Kidney (tissue), 14 donors: ENCODE data around the gene CORO2B. TPM values are rescaled to one million over a fixed set of nuclear protein-coding genes. Genes with fewer than 3 reads are reported as not detected.

Experiments used
- DNase-seq, 5 donors: peaks; one replicate each; pipeline ENCODE4 v3.0.0-alpha.2; 2013 to 2020
- FAIRE-seq: peaks from 2 replicates; lab custom pipeline; 2012; peaks lifted over from hg19 to GRCh38; lab: Jason Lieb, UNC
- H3K27ac ChIP-seq, 2 donors: one replicate each; pipeline ENCODE4 v1.7.0; 2013; ENCODE audit warnings: low read depth in 2 of 2, low read length in 2 of 2, inconsistent platforms in 1 of 2
- H3K27me3 ChIP-seq: one replicate; pipeline ENCODE4 v1.7.1; 2013; ENCODE audit warnings: low read length, inconsistent platforms; ENCODE audit not compliant: control insufficient read depth, insufficient read depth
- H3K36me3 ChIP-seq, 3 donors: one replicate each; pipeline versions ENCODE4 v1.7.0 to v1.7.1; 2013; ENCODE audit warnings: low read length in 3 of 3, control low read depth in 1 of 3, inconsistent platforms in 1 of 3; ENCODE audit not compliant: insufficient read depth in 3 of 3, control insufficient read depth in 2 of 3
- H3K4me1 ChIP-seq, 3 donors: one replicate each; pipeline versions ENCODE4 v1.7.0 to v1.7.1; 2013; ENCODE audit warnings: low read length in 3 of 3, inconsistent platforms in 1 of 3, low read depth in 1 of 3; ENCODE audit not compliant: control insufficient read depth in 2 of 3, insufficient read depth in 2 of 3
- H3K4me3 ChIP-seq, 3 donors: one replicate each; pipeline versions ENCODE4 v1.7.0 to v1.8.1; 2013; ENCODE audit warnings: low read length in 3 of 3, control low read depth in 1 of 3, inconsistent platforms in 1 of 3
- H3K9ac ChIP-seq, 3 donors: one replicate each; pipeline versions ENCODE4 v1.7.0 to v1.7.1; 2013; ENCODE audit warnings: low read length in 3 of 3, control low read depth in 1 of 3, inconsistent platforms in 1 of 3
- H3K9me3 ChIP-seq, 3 donors: one replicate each; pipeline versions ENCODE4 v1.7.0 to v1.7.1; 2013; ENCODE audit warnings: low read length in 3 of 3, control low read depth in 1 of 3, inconsistent platforms in 1 of 3; ENCODE audit not compliant: control insufficient read depth in 2 of 3, insufficient read depth in 1 of 3
- intact Hi-C: fragments of 100-400 bp; cut with DNase I; formaldehyde crosslinking; loops from one replicate; pipeline ENCODE4 v1.11.1; 2022
- polyA plus RNA-seq: library from polyadenylated mRNA; stranded (reverse); fragments of 350-450 nt; fragmentation: Illumina TruSeq; extraction: RNeasy Lipid Tissue Mini Kit (QIAGEN cat#74804); gene quantifications from one replicate; pipeline ENCODE4 v1.2.3, GENCODE V29; 2014; ENCODE audit warnings: low read depth, low replicate concordance; ENCODE audit not compliant: insufficient read depth
- total RNA-seq: library from RNA; stranded (reverse); fragmentation: NEBNext Ultra II Directional; extraction: Animal tissue kit (Norgen Biotek cat#: 25700); gene quantifications from one replicate; pipeline ENCODE4 v1.2.1, GENCODE V29; 2021
- TF ChIP-seq, protein P1 (sequence below): IDR thresholded peaks from 3 replicates; pipeline ENCODE4 v1.5.1; 2012; ENCODE audit warnings: mild to moderate bottlenecking, moderate library complexity, borderline replicate concordance; ENCODE audit not compliant: insufficient read depth; ENCODE audit errors: extremely low read depth
- donor health status: control.
- donor health status: control.
- donor health status: control.
- donor health status: control.
- donor health status: control.
- donor health status: DM: yes; HTN: yes; CAD: no.
- donor health status: Normal renal cell carcinoma (clear cell type).

CORO2B gene
- total and polyA plus RNA-seq, 2 donors from 2014 or later = 7.9 to 9.0 TPM

DNA sequence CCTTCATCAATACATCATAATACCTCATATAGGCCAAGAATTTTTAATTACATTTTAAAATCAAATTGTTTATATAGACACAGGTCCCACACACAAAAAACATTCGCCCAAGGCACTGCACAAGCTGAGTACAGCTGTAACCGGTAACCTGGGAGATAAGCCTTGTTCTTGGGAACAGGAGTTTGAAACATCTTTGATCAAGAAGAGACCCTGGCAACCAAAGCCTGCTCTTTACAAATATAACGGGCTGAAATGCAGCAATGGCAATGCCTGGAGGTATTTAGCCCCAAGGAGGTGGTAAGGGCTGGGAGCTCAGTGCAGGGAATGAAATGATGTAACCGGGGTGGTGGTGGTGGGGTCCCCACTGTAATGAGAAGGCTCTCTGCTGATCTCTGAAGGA, 7.2 kb upstream of the CORO2B start:
- intact Hi-C loops = no loop called here
- Histone ChIP-seq H3K27me3 (no peaks in the 10 kb centered on the region), H3K4me1 (no peaks in the 10 kb centered on the region), H3K9me3 (no peaks in the 10 kb centered on the region), H3K36me3 (no peaks in the 10 kb centered on the region), H3K27ac (no peak overlapping the region), H3K4me3 (no peak overlapping the region), H3K9ac (no peak overlapping the region)
- DNase-seq = no peak
- FAIRE-seq = no peak
- TF ChIP-seq, protein P1, sequence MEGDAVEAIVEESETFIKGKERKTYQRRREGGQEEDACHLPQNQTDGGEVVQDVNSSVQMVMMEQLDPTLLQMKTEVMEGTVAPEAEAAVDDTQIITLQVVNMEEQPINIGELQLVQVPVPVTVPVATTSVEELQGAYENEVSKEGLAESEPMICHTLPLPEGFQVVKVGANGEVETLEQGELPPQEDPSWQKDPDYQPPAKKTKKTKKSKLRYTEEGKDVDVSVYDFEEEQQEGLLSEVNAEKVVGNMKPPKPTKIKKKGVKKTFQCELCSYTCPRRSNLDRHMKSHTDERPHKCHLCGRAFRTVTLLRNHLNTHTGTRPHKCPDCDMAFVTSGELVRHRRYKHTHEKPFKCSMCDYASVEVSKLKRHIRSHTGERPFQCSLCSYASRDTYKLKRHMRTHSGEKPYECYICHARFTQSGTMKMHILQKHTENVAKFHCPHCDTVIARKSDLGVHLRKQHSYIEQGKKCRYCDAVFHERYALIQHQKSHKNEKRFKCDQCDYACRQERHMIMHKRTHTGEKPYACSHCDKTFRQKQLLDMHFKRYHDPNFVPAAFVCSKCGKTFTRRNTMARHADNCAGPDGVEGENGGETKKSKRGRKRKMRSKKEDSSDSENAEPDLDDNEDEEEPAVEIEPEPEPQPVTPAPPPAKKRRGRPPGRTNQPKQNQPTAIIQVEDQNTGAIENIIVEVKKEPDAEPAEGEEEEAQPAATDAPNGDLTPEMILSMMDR = no peak

DNA sequence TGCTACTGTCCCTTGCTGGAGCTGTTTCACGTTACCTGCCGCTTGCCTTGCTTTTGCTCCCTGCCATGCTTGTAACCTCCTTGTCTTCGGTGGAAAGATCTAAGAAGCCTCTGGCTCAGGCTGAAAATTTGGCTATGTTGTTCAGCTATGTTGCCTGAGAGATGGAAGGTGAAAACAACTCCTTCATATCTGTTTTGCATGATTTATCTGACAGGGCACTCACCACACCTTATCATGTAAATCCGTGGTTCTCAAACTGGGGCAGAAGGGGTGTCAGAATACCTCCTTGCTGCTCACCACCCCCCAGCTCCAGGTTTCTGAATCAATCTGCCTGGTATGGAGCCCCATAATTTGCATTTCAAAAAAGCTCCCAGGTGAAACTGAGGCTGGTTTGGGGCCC, 6.5 kb upstream of the CORO2B start:
- Histone ChIP-seq H3K36me3 (no peaks in the 10 kb centered on the region), H3K4me3 (no peak overlapping the region), H3K9me3 (no peaks in the 10 kb centered on the region), H3K9ac (no peak overlapping the region), H3K27me3 (no peaks in the 10 kb centered on the region), H3K4me1 (no peaks in the 10 kb centered on the region), H3K27ac (no peak overlapping the region)
- TF ChIP-seq, protein P1 = no peak
- FAIRE-seq (no peak), DNase-seq (no peak)
- intact Hi-C loops = no loop called here

DNA sequence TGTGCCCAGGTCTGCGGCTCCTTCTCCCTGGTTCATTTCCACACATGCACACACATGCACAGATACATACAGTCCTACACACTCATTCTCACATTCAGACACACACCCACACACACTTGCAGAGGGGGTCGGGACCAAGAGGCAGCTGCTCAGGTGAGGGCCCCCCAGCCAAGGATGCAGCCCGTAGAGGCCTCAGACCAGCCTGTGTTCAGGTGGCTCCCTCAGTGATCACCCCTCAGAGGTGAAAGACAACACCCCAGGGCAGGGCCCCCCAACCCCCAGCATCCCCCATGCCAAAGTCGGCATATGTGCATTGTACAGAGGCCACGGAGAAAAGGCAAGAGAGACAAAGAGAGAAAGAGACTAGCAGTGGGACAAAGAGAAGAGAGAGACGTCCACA, 5.9 kb upstream of the CORO2B start:
- intact Hi-C loops = no loop called here
- FAIRE-seq (no peak), DNase-seq (no peak)
- H3K4me3 ChIP-seq = no peak overlapping the region
- no peaks in the 10 kb centered on the region for H3K27me3 ChIP-seq
- no peaks in the 10 kb centered on the region for H3K36me3 ChIP-seq
- no peak overlapping the region for H3K27ac ChIP-seq
- peaks cover 0 to 3% (median 0%) of the 10 kb centered on the region in 3 donors for H3K4me1 ChIP-seq
- H3K9me3 ChIP-seq = no peaks in the 10 kb centered on the region
- TF ChIP-seq, protein P1 = no peak
- H3K9ac ChIP-seq = no peak overlapping the region

DNA sequence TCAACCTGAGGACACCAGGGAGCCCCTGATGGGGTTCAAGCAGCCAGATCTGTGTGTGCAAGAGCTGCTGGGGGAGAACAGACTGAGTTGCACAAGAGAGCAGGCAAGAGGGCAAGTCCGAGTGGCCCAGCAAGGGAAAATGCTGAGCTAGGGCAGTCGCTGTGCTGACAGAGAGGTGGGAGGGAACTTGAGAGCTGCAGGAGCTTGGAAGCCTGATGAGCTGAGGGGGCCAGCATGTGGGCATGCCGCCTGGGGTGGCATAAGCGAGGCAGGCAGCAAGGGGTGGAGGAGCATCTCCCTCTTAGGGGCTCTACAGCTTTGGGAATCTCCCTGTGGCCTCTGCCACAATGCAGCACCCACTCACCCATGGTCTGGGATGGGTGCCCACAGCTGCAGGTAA, 4.7 kb upstream of the CORO2B start:
- Histone ChIP-seq H3K4me3 (no peak overlapping the region), H3K36me3 (no peaks in the 10 kb centered on the region), H3K4me1 (peaks cover 0 to 4% (median 0%) of the 10 kb centered on the region in 3 donors), H3K9ac (no peak overlapping the region), H3K27ac (no peak overlapping the region), H3K9me3 (no peaks in the 10 kb centered on the region), H3K27me3 (no peaks in the 10 kb centered on the region)
- intact Hi-C loops = no loop called here
- DNase-seq = peak in 1 of 5 donors; percentile 41
- TF ChIP-seq, protein P1 = no peak
- FAIRE-seq = no peak
